ENCODE measurements around the gene TMEM44.

GRCh38 chr3:194574639-194575483 lies 58.4 kb downstream of the TMEM44 start:
- TF ChIP-seq ZNF274 (IDR thresholded peaks at IDR 0.05; ENCODE audit: low read depth, low read length) (no peak), SUZ12 (IDR thresholded peaks at IDR 0.05; ENCODE audit: extremely low read depth, insufficient read depth, insufficient read length) (no peak)
